Endometrial microvascular endothelial cells (primary cell): ENCODE data around the gene FMN1. TPM values are rescaled to one million over a fixed set of nuclear protein-coding genes. Genes with fewer than 3 reads are reported as not detected.
"Not testable (repeated sequence)": the region's sequence is repeated elsewhere in the genome, so short reads cannot be mapped to it uniquely, and the experiment has no call there.

ENCODE experiments used
- in situ Hi-C: cut with HindIII; loops from 2 replicates; pipeline ENCODE4 v1.10.0; 2017; ENCODE audit warnings: low sequenced_read_pairs, low pct_unique_long_range_greater_than_20kb; ENCODE audit errors: inconsistent ontology term
- total RNA-seq: library from RNA; depleted of rRNA; stranded (reverse); fragments of >200 nt; gene quantifications from one replicate; pipeline ENCODE4 v1.2.3, GENCODE V29; 2015; ENCODE audit errors: inconsistent ontology term

Gene FMN1
- total RNA-seq, 1 donor from 2014 or later, result 0.65 TPM

- in situ Hi-C loops, result no loop called here
Measured at GRCh38 chr15:33078607-33079006, 115.9 kb downstream of the FMN1 start.

- in situ Hi-C loops, result no loop called here
Measured at GRCh38 chr15:33076937-33077336, 117.6 kb downstream of the FMN1 start.

- in situ Hi-C loops, result no loop called here
Measured at GRCh38 chr15:33074942-33075341, 119.6 kb downstream of the FMN1 start.

- in situ Hi-C loops, result no loop called here
Measured at GRCh38 chr15:33074212-33074611, 120.3 kb downstream of the FMN1 start.

GRCh38 chr15:33071451-33071850, 123.1 kb downstream of the FMN1 start:
- in situ Hi-C loops, result no loop called here

- in situ Hi-C loops, result not testable (repeated sequence)
Measured at GRCh38 chr15:33069903-33070302, 124.6 kb downstream of the FMN1 start.

GRCh38 chr15:33069161-33069560, 125.4 kb downstream of the FMN1 start:
- in situ Hi-C loops, result no loop called here

GRCh38 chr15:33068511-33068990, 126.0 kb downstream of the FMN1 start:
- in situ Hi-C loops, result no loop called here

GRCh38 chr15:33068007-33068481, 126.5 kb downstream of the FMN1 start:
- in situ Hi-C loops, result no loop called here

- in situ Hi-C loops, result no loop called here
Measured at GRCh38 chr15:33067456-33067855, 127.1 kb downstream of the FMN1 start.

- in situ Hi-C loops, result no loop called here
Measured at GRCh38 chr15:33066584-33066983, 127.9 kb downstream of the FMN1 start.

- in situ Hi-C loops, result no loop called here
Measured at GRCh38 chr15:33064878-33065277, 129.6 kb downstream of the FMN1 start.

- in situ Hi-C loops, result no loop called here
Measured at GRCh38 chr15:33059184-33059583, 135.3 kb downstream of the FMN1 start.

- in situ Hi-C loops, result no loop called here
Measured at GRCh38 chr15:33057845-33058244, 136.7 kb downstream of the FMN1 start.

- in situ Hi-C loops, result no loop called here
Measured at GRCh38 chr15:33055962-33056361, 138.6 kb downstream of the FMN1 start.

- in situ Hi-C loops, result no loop called here
Measured at GRCh38 chr15:33051528-33051927, 143.0 kb downstream of the FMN1 start.

GRCh38 chr15:33048255-33048654, 146.3 kb downstream of the FMN1 start:
- in situ Hi-C loops, result no loop called here

- in situ Hi-C loops, result no loop called here
Measured at GRCh38 chr15:33047077-33047476, 147.4 kb downstream of the FMN1 start.

- in situ Hi-C loops, result no loop called here
Measured at GRCh38 chr15:33046329-33046728, 148.2 kb downstream of the FMN1 start.

- in situ Hi-C loops, result no loop called here
Measured at GRCh38 chr15:33045066-33045810, 149.3 kb downstream of the FMN1 start.

GRCh38 chr15:33044598-33044997, 149.9 kb downstream of the FMN1 start:
- in situ Hi-C loops, result no loop called here
